GM12801 (cell line): ENCODE measurements around the gene ATP1B3.

Experiments used
- TF ChIP-seq, protein P1 (sequence below): IDR thresholded peaks from one replicate; pipeline ENCODE4 v1.5.1; 2011; ENCODE audit warnings: control low read depth; ENCODE audit not compliant: insufficient read length; ENCODE audit errors: extremely low read depth

Gene ATP1B3

DNA sequence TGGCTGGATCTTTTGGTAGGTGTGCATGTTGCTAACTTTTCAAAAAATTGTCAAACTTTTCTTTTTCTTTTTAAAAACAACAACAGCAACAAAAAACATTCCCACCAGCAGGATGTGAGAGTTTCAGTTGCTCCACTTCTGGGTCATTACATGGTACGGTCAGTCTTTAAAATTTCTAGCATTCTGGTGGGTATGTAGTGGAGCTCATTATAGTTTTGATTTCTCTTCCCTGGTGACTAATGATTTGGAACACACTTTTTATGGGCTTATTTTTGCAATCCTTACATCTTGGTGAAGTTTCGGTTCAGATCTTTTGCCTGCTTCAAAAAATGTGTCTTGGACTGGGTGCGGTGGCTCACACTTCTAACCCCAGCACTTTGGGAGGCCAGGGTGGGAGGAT is 19.3 kb downstream of the ATP1B3 start:
- TF ChIP-seq, protein P1, sequence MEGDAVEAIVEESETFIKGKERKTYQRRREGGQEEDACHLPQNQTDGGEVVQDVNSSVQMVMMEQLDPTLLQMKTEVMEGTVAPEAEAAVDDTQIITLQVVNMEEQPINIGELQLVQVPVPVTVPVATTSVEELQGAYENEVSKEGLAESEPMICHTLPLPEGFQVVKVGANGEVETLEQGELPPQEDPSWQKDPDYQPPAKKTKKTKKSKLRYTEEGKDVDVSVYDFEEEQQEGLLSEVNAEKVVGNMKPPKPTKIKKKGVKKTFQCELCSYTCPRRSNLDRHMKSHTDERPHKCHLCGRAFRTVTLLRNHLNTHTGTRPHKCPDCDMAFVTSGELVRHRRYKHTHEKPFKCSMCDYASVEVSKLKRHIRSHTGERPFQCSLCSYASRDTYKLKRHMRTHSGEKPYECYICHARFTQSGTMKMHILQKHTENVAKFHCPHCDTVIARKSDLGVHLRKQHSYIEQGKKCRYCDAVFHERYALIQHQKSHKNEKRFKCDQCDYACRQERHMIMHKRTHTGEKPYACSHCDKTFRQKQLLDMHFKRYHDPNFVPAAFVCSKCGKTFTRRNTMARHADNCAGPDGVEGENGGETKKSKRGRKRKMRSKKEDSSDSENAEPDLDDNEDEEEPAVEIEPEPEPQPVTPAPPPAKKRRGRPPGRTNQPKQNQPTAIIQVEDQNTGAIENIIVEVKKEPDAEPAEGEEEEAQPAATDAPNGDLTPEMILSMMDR = no peak

DNA sequence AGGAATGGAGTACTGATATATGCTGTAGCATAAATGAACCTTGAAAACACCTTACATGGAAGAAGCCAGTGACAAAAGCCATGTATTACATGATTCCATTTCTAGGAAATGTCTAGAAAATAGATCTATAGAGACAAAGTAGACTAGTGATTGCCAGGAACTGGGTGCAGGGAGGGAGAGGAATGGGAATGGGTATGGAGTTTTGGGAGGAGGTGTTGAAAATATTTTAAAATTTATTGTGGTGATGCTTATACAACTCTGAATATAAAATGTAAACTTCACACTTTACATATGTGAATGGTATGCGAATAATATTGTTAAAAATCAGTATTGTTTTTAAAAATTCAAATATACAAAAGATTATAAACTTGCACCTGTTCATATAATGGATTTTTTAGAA is 22.5 kb downstream of the ATP1B3 start:
- TF ChIP-seq, protein P1 = no peak

DNA sequence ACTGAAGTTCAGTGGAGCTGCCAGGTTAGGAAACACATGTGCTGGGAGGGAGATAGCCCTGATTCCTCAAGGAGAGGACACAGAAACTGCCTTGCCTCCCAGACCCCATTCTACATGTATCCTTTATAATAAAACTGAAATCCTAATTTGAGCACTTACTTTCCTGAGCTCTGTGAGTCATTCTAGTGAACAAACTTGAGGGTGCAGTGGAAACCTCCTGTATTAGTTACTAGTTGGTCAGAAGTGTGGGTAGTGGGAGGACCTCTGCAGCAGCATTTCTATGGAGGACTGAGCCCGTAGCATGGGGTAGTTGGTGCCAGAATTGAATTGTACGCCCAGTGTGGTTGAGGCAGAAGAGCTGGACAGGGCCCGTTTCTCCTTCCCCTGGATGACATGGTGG is 23.9 kb downstream of the ATP1B3 start:
- TF ChIP-seq, protein P1 = no peak

DNA sequence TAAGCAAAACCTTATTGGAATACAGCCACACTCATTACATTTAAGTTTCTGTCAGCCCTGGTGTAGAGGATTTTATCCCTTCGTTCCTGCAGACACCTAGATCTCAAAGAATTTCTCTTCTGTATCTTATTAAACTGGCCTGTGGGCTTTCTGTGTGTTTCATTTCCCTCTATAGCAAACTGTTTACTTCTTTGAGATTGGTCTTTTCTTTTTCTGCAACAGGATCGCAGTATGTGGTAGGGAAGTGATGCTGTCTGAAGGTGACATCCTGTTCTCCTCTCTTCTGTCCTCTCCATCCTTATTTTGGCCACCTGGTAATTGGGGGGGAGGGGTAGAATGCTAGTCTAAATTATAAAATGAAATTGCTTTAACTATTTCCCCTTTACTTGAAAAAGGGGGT is 25.5 kb downstream of the ATP1B3 start:
- TF ChIP-seq, protein P1 = no peak

DNA sequence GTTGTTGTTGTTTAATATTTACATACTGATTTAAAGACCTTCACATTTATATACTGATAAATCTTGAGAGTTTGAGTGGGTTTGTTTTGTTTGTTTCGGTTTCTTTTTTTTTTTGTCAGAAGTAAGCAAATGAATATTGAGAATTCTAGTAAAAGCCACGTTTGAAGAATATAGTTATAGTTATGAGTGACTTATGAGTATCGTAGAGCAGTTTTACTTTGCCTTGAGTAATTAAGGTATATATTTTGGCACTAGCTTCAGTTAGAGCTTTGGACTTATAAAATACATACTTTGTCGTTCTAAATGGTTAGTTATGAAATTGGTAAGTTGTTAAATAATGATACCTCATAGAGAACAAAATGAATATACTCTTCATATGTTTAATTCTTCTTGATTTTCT is 27.8 kb downstream of the ATP1B3 start:
- TF ChIP-seq, protein P1 = no peak

DNA sequence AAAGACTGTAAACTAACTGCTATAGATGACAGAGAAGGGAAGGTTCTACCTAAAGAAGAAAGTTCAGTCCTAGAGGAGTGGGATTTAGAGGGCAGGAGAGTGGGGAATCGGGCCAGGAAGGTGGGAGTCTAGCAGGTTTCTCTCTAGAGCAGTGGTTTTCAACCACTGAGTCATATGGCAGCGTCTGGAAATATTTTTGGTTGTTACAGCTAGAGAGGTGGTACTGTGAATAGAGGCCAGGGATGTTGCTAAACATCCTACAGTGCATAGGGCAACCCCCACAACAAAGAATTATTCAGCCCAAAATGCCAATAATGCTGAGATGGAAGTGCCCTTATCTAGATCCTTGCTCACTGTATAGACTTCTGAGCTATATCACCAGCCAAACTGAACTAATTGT is 28.7 kb downstream of the ATP1B3 start:
- TF ChIP-seq, protein P1 = no peak

DNA sequence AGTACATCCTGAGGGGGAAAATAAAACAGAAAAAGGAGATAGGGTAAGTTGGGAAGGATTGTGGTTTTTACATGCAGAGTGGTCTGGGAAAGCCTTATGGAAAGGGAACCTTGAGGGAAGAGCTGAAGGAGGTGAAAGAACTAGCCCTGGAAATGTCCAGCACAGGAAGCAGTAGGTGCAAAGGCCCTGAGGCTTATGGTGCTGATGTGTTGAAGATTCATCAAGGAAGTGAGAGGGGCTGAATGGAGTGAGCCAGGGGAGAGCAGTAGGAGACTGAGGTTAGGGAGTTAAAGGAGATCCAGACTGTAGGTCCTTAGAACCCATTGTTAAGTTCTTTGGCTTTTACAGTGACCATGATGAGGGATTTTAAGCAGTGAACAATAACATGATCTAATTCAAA is 33.0 kb downstream of the ATP1B3 start:
- TF ChIP-seq, protein P1 = no peak

DNA sequence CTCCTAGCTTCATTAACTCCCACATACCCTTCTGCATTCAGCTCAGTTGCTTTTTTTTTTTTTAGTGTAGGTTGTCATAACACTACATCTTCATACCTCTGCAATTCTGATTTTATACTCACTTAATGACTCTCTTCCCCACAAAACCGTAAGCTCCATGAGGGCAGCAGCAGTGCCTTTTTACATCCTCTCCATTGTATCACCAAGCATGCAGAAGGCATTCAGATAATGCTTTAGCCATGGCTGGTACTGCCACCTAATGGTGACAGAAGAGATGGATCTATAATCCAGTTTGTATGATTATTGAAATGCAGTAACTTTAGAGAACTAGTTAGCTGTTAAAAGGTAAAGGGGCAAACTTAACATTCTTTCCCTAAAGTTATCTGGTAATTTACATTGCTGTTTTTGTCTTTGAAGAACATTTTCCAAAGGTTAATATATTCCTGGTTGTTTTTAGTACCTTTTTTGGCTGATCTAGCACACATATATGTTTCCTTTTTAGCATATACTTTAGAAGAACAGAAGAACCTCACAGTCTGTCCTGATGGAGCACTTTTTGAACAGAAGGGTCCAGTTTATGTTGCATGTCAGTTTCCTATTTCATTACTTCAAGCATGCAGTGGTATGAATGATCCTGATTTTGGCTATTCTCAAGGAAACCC is 36.8 kb downstream of the ATP1B3 start:
- TF ChIP-seq, protein P1 = peak; percentile 28
